AG04449 (cell line): ENCODE results near the gene TXLNA.

Source experiments
- CTCF ChIA-PET: fragments of 350-600 bp; formaldehyde crosslinking; extraction: SDS; loops from one replicate; lab custom pipeline; 2021; ENCODE audit warnings: antibody characterized with exemption; lab: Yijun Ruan, JAX
- POLR2A ChIA-PET: fragments of 400-600, 350-600 bp; formaldehyde crosslinking; extraction: SDS; loops from one replicate; lab custom pipeline; 2020; ENCODE audit warnings: antibody characterized with exemption, inconsistent platforms; lab: Yijun Ruan, JAX
- DNase-seq: peaks from one replicate; pipeline ENCODE4 v3.0.0-alpha.2; 2010; ENCODE audit warnings: low read depth, low spot score
- H3K4me3 ChIP-seq: 2 replicates; pipeline ENCODE4 v1.5.1; 2011; ENCODE audit warnings: low read depth, mild to moderate bottlenecking, control low read depth, low read length
- TF ChIP-seq, protein P1 (sequence below): IDR thresholded peaks from one replicate; pipeline ENCODE4 v1.5.1; 2011; ENCODE audit warnings: mild to moderate bottlenecking, moderate library complexity, low read length, control low read depth, inconsistent platforms; ENCODE audit not compliant: insufficient read depth; ENCODE audit errors: missing control alignments

The TXLNA gene

GRCh38 chr1:32197074-32197473, 17.6 kb downstream of the TXLNA start:
- ChIA-PET POLR2A (interaction anchor here (1.0 to 3.0 kb wide), 3 partner anchors 8 to 17 kb away, joined by 3 to 11 read pairs (median 3); partner anchors contain the start of genes IQCC and TXLNA), CTCF (interaction anchor here (2.4 kb wide), 1 partner anchor 18 kb away, joined by 12 read pairs; no protein-coding TSS in a partner anchor)
- H3K4me3 ChIP-seq: no peak overlapping the region
- TF ChIP-seq, protein P1, sequence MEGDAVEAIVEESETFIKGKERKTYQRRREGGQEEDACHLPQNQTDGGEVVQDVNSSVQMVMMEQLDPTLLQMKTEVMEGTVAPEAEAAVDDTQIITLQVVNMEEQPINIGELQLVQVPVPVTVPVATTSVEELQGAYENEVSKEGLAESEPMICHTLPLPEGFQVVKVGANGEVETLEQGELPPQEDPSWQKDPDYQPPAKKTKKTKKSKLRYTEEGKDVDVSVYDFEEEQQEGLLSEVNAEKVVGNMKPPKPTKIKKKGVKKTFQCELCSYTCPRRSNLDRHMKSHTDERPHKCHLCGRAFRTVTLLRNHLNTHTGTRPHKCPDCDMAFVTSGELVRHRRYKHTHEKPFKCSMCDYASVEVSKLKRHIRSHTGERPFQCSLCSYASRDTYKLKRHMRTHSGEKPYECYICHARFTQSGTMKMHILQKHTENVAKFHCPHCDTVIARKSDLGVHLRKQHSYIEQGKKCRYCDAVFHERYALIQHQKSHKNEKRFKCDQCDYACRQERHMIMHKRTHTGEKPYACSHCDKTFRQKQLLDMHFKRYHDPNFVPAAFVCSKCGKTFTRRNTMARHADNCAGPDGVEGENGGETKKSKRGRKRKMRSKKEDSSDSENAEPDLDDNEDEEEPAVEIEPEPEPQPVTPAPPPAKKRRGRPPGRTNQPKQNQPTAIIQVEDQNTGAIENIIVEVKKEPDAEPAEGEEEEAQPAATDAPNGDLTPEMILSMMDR: no peak
- DNase-seq: no peak

GRCh38 chr1:32197837-32198236, 18.4 kb downstream of the TXLNA start:
- no peak overlapping the region for H3K4me3 ChIP-seq
- ChIA-PET CTCF (interaction anchor here (1.1 to 2.4 kb wide), 2 partner anchors 15 to 17 kb away, joined by 3 to 12 read pairs; no protein-coding TSS in a partner anchor), POLR2A (interaction anchor here (1.0 to 3.0 kb wide), 4 partner anchors 8 to 18 kb away, joined by 3 to 11 read pairs (median 4); partner anchors contain the start of genes IQCC and TXLNA)
- DNase-seq: no peak
- TF ChIP-seq, protein P1: no peak

GRCh38 chr1:32198237-32199042, 19.0 kb downstream of the TXLNA start:
- DNase-seq: no peak
- TF ChIP-seq, protein P1: no peak
- CTCF ChIA-PET: interaction anchor here (0.8 to 1.1 kb wide), 2 partner anchors 16 to 17 kb away, joined by 3 read pairs; no protein-coding TSS in a partner anchor
- POLR2A ChIA-PET: interaction anchor here (1.3 to 3.0 kb wide), 3 partner anchors 12 to 19 kb away, joined by 4 to 18 read pairs (median 11); partner anchors contain the start of gene TXLNA
- H3K4me3 ChIP-seq: no peak overlapping the region

DNA sequence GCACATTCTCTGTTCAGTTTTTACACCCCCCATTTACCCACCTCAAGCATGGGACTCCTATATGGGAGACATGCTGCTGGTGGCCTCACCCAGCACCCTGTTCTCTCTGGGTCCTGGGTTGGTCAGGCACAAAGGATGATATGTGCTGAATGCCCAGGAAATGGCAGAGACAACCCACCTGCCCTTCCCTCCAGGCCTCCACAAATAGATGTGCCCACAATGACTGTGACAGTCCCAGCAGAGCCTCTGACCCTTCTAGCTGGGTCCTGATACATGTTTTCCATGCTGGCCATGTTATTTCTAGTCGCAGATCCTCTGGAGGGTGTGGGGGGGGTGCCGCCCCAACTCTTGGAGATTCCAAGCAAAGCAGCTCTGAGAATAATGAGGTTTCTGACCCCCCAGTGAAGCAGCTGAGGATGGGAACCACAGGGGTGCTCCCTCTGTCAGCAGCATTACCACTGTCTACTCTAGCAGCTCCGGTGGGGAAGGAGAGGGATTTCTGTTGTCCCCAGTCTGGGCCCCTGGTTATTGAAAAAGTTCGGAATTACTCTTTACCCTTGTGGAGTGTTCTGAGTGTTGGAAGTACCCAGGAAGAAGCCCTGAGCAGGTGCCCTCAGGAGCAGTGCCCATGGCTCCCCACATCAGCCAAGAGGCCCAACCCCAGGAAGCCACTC, 19.7 kb downstream of the TXLNA start:
- TF ChIP-seq, protein P1: no peak
- no peak for DNase-seq
- CTCF ChIA-PET: interaction anchor here (0.8 kb wide), 1 partner anchor 18 kb away, joined by 3 read pairs; no protein-coding TSS in a partner anchor
- POLR2A ChIA-PET: interaction anchor here (1.5 to 2.7 kb wide), 2 partner anchors 19 to 137 kb away, joined by 7 to 18 read pairs; partner anchors contain the start of genes MARCKSL1 and TXLNA
- H3K4me3 ChIP-seq: no peak overlapping the region

DNA sequence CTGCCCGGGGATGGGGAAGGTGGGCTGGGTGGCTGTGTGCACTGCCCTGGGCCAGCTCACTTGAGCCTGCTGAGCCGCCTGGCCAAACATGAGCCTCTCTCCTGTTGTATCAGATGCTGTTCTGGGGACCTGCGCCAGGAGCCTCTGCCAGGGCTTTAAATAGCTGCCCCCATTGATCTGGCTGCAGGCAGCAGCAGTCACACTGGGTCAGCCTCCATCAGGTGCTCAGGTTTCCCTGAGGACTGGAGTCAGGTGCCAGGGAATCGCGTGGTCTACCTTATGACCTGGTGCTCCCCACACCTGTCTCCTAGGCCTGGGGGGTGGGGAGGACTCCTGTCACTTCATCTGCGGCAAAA, 20.2 kb downstream of the TXLNA start:
- CTCF ChIA-PET: interaction anchor here (1.1 to 3.2 kb wide), 4 partner anchors 7 to 153 kb away, joined by 3 to 26 read pairs (median 4); no protein-coding TSS in a partner anchor
- POLR2A ChIA-PET: interaction anchor here (0.6 to 2.7 kb wide), 5 partner anchors 20 to 136 kb away, joined by 3 to 18 read pairs (median 4); partner anchors contain the start of genes MARCKSL1, TMEM39B and TXLNA
- peak overlapping the region; percentile 78 for H3K4me3 ChIP-seq
- TF ChIP-seq, protein P1: no peak
- DNase-seq: no peak
